ENCODE results near the gene CSTF1.

DNA sequence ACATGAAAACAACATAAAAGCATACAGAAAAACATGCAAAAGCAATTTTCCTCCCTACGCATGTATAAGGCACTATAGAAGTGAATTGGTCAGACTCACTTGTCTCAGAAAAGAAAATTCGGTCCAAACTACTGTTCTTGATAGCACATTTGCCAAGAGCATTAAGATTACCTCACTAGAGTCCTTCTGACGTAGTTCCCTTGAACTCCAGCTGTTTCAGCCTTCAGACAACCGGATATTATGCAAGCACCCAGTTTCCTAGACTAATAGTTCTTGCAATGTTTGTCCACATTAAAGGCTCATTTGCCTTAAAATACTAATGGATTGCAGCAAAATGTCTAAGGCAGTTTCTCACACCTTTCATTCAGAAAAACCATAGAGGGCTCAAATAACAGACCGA is 17.1 kb downstream of the CSTF1 start:
- TF ChIP-seq, protein P1, sequence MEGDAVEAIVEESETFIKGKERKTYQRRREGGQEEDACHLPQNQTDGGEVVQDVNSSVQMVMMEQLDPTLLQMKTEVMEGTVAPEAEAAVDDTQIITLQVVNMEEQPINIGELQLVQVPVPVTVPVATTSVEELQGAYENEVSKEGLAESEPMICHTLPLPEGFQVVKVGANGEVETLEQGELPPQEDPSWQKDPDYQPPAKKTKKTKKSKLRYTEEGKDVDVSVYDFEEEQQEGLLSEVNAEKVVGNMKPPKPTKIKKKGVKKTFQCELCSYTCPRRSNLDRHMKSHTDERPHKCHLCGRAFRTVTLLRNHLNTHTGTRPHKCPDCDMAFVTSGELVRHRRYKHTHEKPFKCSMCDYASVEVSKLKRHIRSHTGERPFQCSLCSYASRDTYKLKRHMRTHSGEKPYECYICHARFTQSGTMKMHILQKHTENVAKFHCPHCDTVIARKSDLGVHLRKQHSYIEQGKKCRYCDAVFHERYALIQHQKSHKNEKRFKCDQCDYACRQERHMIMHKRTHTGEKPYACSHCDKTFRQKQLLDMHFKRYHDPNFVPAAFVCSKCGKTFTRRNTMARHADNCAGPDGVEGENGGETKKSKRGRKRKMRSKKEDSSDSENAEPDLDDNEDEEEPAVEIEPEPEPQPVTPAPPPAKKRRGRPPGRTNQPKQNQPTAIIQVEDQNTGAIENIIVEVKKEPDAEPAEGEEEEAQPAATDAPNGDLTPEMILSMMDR (IDR thresholded peaks at IDR 0.05), result no peak
- TF ChIP-seq POLR2A (IDR thresholded peaks at IDR 0.05), result no peak

All from suprapubic skin (tissue), 3 donors.